HPDE6-E6E7 (cell line): ENCODE measurements around the gene DPF3.

ENCODE experiments used
- DNase-seq: peaks from one replicate; pipeline ENCODE4 v3.0.0; 2011; ENCODE audit warnings: missing footprints; ENCODE audit errors: extremely low spot score

Gene DPF3

DNA sequence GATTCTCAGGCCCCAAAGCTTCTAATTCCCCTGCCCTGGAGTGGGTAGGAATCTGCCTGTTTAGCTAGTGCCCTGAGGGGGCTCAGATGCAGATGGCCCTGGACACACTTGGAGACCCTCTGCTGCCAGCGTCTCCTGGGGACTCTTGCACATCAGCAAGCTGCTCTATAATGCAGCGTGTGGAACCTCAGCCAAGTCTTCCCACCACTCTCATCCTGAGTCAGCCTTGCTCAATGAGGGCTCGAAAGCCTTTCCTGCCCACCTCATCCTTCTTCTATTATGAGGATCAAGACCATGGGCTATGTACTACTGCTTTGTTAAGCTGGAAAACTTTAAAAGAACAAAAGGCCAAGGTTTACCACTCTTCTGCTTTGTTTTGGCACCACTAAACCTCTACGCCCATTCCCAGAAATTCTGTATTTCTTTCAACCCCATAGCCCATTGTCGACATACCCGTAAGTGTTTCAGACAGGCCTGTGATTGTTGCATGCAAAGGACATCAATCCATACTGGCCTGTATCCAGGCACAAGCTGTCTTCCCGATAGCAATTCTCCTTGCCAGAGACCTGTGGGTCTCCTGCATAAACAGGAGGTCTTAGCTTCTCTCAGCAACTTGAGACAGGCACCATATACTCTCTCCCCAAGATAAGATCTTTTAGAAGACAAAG lies 246.9 kb downstream of the DPF3 start:
- no peak for DNase-seq

DNA sequence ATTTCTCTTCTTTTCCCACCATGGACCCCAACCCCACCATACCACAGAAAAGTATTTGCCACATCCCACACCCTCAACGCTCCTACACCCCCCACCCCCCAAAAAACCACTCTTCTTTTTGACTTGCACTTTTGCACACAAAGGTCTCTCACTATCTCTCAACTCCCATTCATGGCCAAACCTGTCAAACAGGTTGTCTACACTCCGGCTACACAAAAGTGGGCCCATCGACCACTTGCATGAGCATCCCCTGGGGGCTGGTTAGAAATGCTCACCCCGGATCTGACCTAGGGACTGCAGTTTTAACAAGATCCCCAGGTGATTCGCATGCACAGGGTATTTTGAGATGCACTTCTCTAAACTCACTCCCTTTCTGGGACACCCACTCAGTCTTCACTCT lies 248.2 kb downstream of the DPF3 start:
- DNase-seq, result no peak

DNA sequence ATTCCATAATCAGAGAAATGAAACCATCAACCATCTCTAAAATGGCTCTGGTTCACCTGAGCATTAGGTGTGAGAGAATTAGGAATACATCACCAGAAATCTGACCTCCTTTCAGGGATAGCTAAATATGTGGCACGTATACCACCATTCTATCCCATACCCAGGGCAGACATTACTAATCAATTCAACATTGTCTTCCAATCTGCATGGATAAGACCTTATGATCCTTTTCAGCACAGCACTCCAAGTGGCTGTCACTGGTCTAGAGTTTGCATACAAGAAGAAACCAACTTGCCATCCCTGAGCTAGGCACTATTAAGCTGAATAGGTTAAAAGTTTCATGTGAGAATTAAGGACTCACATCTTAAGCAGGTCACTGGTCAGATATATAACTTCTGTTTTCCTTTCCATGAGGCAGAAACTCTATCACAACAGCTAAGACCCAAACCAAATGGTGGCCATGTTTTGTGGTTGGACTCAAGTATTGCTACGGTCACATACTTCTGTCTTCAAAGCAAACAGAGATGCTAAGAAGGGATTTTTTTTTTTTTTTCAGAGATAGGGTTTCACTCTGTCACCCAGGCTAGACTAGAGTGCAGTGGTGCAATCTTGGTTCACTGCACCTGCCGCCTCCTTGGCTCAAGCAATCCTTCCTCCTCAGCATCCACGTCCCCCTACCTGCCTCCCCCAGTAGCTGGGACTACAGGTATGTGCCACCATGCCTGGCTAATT lies 249.0 kb downstream of the DPF3 start:
- no peak for DNase-seq

DNA sequence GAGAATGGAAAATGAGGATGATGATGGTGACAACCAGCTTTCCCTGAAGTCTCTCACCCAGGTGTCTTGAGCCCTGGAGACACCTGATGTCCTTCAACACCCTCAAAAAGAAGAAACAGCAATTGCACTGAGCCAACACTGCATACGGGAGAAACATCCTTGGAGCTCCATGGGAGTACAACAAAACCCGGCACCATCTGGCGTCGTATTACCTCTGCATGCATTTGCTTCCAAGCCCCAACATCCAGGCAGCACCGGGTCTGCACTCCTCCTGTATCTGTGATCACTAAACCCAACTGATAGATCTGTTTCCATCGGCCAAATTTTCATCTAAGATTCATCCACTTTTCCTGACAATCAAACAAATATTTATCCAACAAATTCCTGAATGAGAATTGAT lies 249.9 kb downstream of the DPF3 start:
- no peak for DNase-seq

DNA sequence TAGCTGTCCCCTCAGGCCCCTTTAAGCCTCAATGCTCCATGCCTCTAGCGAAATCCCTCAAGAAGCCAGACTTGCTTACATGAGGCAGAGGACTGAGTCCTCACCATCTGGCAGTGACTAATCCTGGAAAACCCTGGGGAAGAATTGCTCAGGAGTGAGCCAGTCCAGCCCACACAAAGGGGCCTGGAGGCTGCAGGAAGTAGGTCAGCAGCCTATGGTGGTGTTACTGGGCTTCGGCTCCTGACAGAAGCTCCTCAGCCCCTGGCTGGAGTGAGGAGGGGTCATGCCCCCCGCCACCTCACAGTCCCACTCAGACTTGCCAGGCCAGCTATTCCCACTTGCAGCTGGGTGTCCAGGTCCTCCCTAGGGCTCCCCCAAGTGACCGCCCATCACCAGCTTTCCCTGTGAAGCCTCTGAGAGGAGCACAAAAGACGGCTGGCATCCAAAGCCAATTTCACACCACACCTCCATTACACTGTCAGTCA lies 250.5 kb downstream of the DPF3 start:
- DNase-seq, result peak; percentile 98

DNA sequence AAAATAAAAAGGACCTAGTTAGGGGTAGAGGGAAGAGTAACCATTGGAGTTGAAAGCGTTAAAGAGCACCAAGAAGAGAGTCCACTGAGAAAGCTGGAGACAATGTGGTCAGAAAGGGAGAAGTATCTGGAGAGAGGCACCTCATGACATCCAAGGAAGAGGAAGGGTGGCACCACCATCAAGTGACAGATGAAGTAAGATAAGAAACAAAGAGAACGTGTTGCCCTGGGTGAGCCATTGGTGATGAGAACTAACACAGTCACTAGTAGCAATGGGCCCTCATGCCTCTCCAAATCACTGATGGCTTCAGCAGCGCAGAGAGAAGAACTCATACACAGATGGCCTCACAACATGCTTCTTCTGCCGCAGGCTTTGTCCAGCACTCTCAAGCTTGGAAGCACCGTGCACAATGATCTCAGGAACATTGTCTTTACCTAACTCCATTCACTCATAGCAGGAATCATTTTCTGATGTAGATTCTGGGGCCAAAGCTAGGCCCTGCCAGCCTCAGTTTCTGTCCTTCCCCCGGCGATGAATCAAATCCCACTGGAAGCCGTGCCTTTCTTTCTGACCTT lies 252.9 kb downstream of the DPF3 start:
- no peak for DNase-seq

DNA sequence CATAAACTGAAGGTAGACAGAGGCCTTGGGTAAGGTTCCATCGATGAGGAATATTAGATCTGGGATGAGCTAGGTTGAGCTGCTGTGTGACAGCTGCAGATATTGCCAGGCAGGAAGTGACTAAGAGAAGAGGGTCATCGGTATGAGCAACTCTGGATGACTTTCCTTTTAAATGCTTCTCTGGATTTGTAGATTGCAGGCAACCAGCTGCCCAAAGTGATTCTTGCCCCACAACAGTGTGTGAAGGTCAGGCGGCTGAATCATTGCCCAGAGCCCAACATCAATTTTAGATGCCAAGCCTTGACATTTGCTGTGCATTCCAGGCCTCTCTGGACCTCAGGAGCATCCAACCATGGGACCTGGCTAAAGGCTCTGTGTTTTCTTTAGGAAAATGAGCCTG lies 255.9 kb downstream of the DPF3 start:
- DNase-seq, result peak; percentile 38

DNA sequence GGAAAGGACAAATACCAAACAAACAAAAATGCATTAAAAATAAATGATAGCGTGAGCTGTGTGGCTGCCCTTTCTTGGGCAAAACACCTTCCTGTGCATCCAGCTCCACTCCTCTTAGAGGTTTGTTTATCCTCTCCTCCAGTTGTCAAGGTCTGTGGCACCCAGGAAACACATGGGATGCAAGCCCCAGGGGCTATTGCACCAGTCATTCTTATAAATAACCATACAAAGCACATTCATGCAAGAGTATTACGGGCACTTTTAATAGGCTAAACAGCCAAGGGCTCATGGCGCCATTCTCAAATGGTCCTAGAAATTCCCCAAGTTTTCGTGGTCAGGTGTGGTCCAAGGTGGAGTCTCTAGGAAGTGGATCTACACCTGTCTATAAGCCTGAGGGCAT lies 257.0 kb downstream of the DPF3 start:
- no peak for DNase-seq

DNA sequence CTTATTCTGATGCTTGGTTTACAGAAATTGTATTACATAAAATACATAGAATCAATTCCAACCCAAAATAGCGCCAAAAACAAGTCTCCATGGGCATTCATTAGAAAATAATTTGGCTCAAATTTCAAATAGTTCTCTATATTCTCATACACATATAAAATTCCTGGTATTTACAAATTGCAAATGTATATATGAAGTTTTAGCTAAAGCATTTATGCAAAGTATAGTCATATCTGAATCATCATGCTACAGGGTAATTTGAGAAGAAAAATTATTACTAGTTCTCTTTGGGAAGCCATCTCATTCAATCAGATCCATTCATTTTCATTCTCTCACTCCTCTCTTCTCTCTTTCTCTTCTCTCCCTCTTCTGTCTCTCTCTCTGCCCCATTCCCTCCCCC lies 257.8 kb downstream of the DPF3 start:
- no peak for DNase-seq

DNA sequence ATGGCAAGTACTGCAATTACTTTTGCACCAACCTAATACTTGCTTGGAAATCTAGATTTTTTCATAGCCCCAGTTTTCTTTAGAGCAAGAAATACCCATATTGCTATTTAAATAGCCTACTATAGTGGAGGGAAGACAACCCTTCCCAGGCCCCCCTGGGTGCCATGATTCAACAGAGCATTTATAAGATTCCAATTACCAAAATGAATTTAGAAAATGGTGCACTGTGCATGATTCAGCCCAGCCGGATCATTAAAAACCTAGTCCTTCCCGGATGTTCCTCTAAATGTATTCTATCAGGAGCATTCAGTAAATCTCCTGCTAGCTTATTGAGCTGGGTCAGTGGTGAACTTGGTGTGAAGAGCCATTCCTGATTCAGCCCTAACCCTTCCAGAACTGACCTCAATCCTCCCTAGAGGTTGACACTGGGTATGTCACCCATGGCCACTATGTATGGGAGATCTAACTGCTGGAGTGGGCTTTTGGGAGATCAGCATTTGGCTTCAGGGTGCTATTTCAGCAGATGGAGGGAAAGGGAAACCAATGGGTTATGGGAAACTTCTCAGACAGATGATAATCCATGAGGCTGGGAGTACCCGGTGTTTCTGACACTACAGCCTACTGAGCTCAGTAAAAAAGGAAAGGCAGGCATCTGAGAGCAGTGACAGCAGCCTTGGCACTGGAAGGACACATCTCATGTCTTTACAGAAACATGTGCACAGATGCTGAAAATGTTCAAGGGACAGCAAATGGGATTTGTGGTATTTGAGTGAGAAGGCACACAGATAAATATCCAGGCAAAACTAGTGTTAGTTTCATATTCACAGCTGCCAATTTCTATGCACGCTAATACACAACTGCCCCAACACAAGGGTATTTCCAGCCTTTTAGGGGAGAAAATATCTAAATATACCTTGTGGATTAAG lies 258.9 kb downstream of the DPF3 start:
- DNase-seq, result no peak

DNA sequence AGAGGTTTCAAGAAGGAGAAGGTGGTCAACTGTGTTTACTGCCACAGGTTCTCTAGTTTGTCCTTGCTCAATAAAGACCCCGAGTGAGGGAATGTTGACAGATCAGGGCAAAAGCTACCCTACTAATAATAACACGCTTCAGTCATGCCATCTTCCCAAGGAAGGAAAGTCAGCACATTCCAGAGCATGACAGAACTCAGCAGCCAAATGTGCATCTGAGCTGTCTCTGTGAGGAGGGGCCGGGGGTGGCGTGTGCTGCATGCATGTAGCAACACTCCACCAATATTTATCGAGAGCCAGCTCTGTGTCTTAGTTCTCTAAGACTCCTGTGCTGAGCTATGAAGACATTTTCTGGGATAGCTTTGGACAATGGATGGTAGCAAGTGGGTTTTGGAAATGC lies 260.4 kb downstream of the DPF3 start:
- DNase-seq, result no peak

DNA sequence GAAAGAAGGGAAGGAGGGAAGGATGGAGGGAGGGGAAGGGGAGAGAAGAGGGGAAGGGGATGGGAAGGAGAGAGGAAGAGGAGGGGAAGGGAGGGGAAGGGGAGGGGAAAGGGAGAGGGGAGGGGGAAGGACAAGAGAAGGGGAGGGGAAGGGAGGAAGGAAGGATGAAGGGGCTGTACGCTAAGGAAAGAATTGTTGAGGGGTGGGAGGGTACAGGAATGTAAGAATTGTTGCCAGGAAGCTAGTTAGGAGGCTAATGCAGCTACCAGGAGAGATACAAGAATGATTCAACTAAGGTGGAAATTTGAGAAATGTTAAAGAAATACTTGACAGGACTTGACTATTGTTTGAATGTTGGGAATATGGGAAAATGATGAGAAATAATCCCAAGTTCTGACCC lies 261.2 kb downstream of the DPF3 start:
- no peak for DNase-seq

DNA sequence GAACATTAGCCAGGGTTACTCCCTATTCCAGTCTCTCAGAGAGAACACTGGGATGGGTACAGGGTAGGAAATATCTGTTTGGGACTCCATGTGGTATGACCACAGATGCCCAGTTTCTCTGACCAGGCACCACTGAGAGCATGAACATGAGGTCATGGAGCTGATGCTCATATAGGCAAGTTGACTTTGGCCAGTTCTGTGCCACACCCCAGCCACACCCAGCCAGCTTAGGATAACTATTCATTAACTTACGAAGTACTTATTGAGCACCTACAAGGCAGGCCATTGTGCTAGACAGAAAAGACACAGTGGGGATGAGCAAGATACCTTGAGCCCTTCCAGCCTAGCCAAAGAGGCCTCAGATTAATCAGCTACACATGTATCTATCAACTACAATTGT lies 262.5 kb downstream of the DPF3 start:
- DNase-seq, result no peak

DNA sequence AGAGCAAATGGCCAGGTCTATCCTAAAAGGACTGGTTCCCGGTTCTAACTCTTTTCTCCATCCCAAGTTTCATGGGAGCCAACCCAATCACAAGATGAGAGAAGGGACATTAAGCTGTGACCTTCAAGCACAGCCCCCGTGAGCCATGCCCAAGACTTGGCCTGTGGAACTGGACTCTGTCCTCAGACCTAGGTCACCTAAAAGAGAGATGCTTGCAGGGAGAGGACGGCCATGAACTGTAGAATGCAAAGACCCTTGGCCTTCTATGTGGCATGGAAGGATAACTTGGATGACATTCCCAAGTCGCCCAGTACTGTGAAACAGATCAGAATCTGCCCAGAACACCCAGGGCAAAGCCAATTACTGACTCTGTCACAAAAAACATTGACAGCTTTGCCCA lies 263.5 kb downstream of the DPF3 start:
- DNase-seq, result no peak

DNA sequence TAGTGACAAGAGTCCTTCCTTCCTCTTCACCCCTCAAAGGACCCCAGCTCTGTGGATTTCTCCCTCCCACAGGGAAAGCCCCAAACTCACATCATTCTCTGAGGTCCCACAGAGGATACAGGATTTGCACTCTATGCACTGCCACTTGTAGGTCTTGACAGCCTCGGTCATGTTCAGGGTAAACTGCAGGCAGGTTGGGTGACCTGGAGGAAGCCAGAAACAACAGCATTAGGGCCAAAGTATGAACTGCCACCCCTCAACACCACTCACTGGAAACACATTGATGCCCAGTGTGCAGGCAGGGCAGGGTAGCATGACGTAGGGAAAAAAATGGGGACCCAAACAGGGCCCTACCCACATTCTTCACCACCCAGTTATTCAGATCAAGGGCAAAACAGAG lies 264.4 kb downstream of the DPF3 start:
- no peak for DNase-seq

DNA sequence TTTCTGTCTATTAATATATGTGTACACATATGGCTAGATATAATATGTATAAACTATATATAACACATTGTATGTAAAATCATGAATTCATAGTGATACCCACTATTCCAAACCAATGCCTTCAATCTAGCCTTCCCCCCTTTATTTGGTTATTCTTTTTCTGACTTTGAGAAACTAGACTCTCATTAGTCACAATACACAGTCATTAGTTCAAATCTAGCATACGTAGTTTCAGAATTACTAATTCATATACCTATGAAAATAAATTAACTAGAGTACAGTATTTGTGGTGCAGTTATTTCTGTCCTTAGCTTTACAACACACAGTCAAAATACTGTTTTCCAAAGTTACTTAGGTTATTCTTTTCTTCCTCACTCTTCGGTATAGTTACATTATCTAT lies 268.2 kb downstream of the DPF3 start:
- DNase-seq, result no peak

DNA sequence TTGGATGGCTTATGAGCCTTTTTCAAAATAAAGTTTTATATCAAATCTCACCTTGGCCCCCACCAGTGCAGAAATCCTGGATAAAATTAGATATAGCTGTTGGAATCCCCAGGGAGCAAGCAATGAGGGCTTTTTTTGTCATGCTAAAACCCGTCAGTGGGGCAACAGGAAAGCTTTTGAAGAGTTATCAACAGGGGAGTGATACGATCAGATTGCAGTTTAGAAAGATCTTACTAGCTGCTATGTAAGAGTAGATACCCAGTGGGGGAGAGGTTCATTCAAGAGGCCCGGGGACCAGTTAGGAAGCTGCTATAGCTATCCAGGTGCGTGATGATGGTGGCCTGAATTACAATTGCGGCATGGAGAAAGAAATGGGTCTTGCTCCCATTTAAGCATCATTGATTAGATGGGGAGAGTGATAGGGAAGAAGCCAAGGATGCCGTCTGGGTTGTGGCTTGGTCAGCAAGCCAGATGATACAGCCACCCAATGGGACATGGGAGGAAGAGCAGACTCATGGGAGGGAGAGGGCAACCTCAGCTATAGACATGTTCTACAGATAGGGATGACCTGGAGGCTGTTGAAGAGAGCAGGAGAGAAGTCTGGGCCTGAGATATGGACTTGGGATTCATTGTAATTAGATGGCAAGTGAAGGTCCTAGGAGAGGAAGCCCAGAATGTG lies 272.4 kb downstream of the DPF3 start:
- DNase-seq, result no peak

DNA sequence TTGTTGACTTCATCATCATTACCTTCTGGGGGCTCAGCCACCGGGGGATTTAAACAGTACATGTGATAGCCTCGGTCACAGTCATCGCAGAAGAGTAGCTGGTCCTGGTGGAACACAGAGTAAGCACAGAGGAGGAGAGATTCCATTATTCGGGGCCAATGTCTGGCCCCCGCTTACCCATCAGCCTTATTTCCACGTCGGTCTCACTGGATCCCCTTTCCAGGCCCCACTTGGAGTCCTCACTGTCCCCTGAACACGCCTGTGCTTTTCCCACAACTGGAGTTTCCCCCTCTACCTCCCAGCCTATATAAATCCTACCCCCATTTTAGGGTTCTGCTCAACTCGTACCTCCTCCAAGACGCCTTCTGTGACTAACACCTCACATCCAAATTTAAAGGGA lies 274.0 kb downstream of the DPF3 start:
- DNase-seq, result no peak

DNA sequence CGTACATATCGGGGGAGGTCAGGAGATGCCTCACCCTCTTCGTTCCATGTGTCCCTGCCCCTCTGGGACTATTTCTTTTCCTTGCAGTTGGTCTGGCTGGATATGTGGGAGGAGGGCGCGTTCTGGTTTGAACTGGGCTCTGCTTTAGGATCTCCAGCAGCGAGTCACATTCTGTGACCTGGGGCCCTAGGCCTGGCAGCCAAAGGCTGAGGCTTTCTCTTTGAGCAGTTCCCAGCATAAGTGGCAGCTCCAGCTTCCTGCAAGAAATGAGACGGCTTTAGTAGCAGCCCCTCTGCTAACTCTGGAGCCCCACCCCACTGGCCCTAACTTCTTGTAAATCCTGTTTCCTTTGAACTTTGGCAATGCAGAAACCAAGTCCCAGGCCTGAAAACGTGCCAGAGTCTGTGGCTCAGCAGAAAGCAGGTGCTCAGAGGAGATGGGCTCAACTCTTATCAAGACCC lies 274.8 kb downstream of the DPF3 start:
- DNase-seq, result no peak

DNA sequence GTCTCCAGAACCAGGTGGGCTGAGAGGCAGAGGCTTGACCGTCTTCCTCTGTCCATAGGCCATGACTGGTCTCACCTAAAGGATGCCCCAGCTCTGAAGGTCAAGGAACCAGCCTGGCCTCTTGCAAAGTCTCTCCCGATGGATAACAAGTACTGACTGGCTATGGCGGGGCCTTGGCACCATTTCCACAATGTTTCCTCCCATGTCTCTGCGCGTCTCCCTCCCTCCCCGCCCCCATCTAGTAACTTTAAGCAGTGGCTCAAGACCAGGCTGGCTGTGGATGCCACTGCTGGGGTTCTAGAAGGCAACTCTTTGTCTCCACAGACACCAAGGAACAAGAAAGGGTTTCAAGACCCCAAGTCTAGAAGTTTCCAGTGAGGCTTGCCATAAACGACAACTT lies 275.5 kb downstream of the DPF3 start:
- no peak for DNase-seq

DNA sequence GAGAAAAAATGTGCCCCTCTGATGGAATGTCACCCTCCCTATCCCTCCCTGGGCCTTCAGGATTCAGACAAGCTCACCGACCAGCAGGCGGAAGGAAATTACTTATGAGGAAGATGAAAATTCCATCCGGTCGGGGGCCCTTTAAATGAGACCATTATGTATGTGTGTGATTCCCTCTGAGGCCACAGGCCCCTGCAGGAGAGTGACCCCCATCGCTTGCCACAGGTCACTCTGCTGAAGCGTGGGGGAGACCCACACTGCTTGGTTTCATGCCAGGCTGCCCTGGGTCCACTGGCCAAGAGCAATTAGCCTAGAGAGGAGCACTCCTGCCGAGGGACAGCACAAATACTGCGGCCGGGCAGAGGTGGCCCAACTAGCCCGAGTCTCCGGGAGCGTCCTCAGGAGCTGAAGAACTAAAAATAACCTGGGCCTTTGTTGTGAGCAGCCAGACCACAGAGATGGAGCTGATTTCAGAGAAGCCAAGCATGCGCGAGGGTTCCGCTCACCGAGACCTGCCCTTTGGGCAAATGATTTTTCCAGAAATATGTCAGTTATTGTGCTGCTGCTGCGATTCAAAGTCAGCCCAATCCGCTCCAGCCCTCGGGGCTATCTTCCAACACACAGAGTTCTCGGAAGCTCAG lies 276.4 kb downstream of the DPF3 start:
- no peak for DNase-seq
